Ovary (tissue), 9 donors: Measurements from ENCODE around the gene C1orf21. TPM values are rescaled to one million over a fixed set of nuclear protein-coding genes. Genes with fewer than 3 reads are reported as not detected.

ENCODE experiments used
- DNase-seq, 5 donors: peaks; one replicate each; pipeline ENCODE4 v3.0.0-alpha.2; 2019 to 2020
- H3K27ac ChIP-seq, 2 donors: fragments of 200-600 bp; one replicate each; pipeline versions ENCODE4 v1.5.1 to v1.8.0; 2019 to 2022
- H3K27me3 ChIP-seq: fragments of 200-600 bp; one replicate; pipeline ENCODE4 v1.8.0; 2022
- H3K36me3 ChIP-seq: fragments of 200-600 bp; sonication (generic); one replicate; pipeline ENCODE4 v1.5.1; 2019
- H3K4me1 ChIP-seq: one replicate; pipeline ENCODE4 v1.8.1; 2013; ENCODE audit warnings: mild to moderate bottlenecking, moderate library complexity; ENCODE audit not compliant: insufficient read depth
- H3K4me3 ChIP-seq: fragments of 200-600 bp; sonication (generic); one replicate; pipeline ENCODE4 v1.5.1; 2017
- H3K9me3 ChIP-seq, 2 donors: fragments of 200-600 bp in 1 of 2; sonication (generic) in 1 of 2; one replicate each; pipeline versions ENCODE4 v1.5.1 to v1.8.1; 2013 to 2019; ENCODE audit warnings: mild to moderate bottlenecking in 1 of 2, moderate library complexity in 1 of 2
- CTCF ChIP-seq, 3 donors: fragments of 450-650 bp in 2 of 3; fragments of 200-600 bp in 1 of 3; IDR thresholded peaks; one replicate each; pipeline versions ENCODE4 v1.5.1 to v1.8.0; 2016 to 2022; ENCODE audit warnings: antibody characterized with exemption in 3 of 3, mild to moderate bottlenecking in 1 of 3
- EP300 ChIP-seq: sonication (generic); formaldehyde crosslinking; IDR thresholded peaks from one replicate; pipeline ENCODE4 v1.6.1; 2017; ENCODE audit warnings: antibody characterized with exemption
- POLR2A ChIP-seq: fragments of 450-650 bp; IDR thresholded peaks from one replicate; pipeline ENCODE4 v1.6.1; 2017; ENCODE audit warnings: antibody characterized with exemption, mild to moderate bottlenecking, moderate library complexity
- WGBS, 3 donors: extraction: QIAGEN DNeasy Blood & Tissue Kit in 1 of 3; methylation state at CpG; one replicate each; pipeline versions ENCODE4 v1.1.5 to v1.1.7; 2013 to 2017; 5-methylcytosine and 5-hydroxymethylcytosine counted together
- intact Hi-C, 4 donors: fragments of 100-400 bp; cut with DNase I; formaldehyde crosslinking; loops; one replicate each; pipeline versions ENCODE4 v1.11.0 to v1.15.1; 2022 to 2023
- polyA plus RNA-seq, 2 donors: library from polyadenylated mRNA; stranded (reverse); fragments of 200-250 nt in 1 of 2; fragments of 350-450 nt in 1 of 2; fragmentation: Illumina TruSeq in 1 of 2; extraction: RNeasy Lipid Tissue Mini Kit (QIAGEN cat#74804) in 1 of 2; gene quantifications; one replicate each; pipeline ENCODE4 v1.2.3, GENCODE V29; 2013 to 2014
- total RNA-seq, 7 donors: library from RNA; depleted of rRNA in 2 of 7; stranded (reverse); fragments of >200 nt in 2 of 7; fragmentation: NEBNext Ultra II Directional in 3 of 7; extraction: Animal tissue kit (Norgen Biotek cat#: 25700) in 3 of 7; gene quantifications; one replicate each; pipeline versions ENCODE4 v1.1.0 to v1.2.4, GENCODE V29; 2016 to 2023
- donor health status: DM: no; HTN: no; CAD: no; lungs with moderate emphysema.
- donor health status: DM: no; HTN: no; CAD: no.
- donor health status: Bipolar disorder and iron deficiency.
- donor health status: DM: yes; HTN: yes; CAD: no.
- donor health status: DM: no; HTN: no; CAD: no.
- donor health status: DM: yes; HTN: yes; CAD: no.

C1orf21 gene
- total and polyA plus RNA-seq, 9 donors = 22.9 to 108 (median 59.4) TPM

DNA sequence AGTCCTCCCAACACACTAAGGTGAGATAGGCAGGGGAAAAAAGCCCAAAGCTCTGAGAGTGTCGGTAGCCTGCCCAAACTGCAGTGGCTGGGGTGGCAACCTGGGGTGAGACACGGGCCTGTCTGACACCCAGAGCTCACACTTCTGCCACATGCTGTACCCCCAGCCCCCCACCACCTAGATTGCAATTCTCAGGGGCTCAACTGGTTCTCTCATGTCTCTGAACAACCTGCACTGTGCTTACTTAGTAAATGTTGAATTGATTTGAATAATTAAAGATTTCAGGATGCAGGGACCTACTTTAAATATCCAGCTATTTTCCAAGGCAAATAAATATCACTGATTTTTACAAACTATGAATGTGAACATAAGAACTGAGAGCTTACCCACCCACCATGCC, 252.4 kb downstream of the C1orf21 start:
- TF ChIP-seq POLR2A (no peak), EP300 (no peak), CTCF (IDR thresholded peaks at IDR 0.05) (no peak)

GRCh38 chr1:184640505-184640904, 253.7 kb downstream of the C1orf21 start:
- 68 to 94% (median 88%) methylated on average over 3 of the region's 3 CpGs for WGBS, 3 donors
- Histone ChIP-seq H3K9me3 (no peaks in the 10 kb centered on the region), H3K4me3 (no peak overlapping the region), H3K36me3 (no peaks in the 10 kb centered on the region), H3K27me3 (no peaks in the 10 kb centered on the region), H3K27ac (no peak overlapping the region), H3K4me1 (no peaks in the 10 kb centered on the region)
- intact Hi-C loops = no loop called here
- TF ChIP-seq POLR2A (no peak), EP300 (no peak), CTCF (IDR thresholded peaks at IDR 0.05) (no peak)
- no peak for DNase-seq

More for the DNA sequence above, 252.4 kb downstream of the C1orf21 start:
- H3K4me1 ChIP-seq = no peaks in the 10 kb centered on the region
- no peak for DNase-seq
- intact Hi-C loops = no loop called here
- H3K27ac ChIP-seq = no peak overlapping the region
- no peaks in the 10 kb centered on the region for H3K36me3 ChIP-seq
- H3K4me3 ChIP-seq = no peak overlapping the region
- H3K9me3 ChIP-seq = no peaks in the 10 kb centered on the region
- WGBS, 3 donors = 80 to 86% (median 81%) methylated on average over 2 of the region's 2 CpGs
- no peaks in the 10 kb centered on the region for H3K27me3 ChIP-seq

- no peaks in the 10 kb centered on the region for H3K27me3 ChIP-seq
- intact Hi-C loops = no loop called here
- H3K27ac ChIP-seq = no peak overlapping the region
- no peaks in the 10 kb centered on the region for H3K4me1 ChIP-seq
- DNase-seq = no peak
- no peak for TF ChIP-seq EP300
- TF ChIP-seq POLR2A = no peak
- no peak for TF ChIP-seq CTCF (IDR thresholded peaks at IDR 0.05)
- no peak overlapping the region for H3K4me3 ChIP-seq
- WGBS, 3 donors = 60 to 72% (median 69%) methylated on average over 2 of the region's 2 CpGs
- H3K36me3 ChIP-seq = no peaks in the 10 kb centered on the region
- no peaks in the 10 kb centered on the region for H3K9me3 ChIP-seq
Measured at GRCh38 chr1:184641894-184642293, 255.1 kb downstream of the C1orf21 start.

DNA sequence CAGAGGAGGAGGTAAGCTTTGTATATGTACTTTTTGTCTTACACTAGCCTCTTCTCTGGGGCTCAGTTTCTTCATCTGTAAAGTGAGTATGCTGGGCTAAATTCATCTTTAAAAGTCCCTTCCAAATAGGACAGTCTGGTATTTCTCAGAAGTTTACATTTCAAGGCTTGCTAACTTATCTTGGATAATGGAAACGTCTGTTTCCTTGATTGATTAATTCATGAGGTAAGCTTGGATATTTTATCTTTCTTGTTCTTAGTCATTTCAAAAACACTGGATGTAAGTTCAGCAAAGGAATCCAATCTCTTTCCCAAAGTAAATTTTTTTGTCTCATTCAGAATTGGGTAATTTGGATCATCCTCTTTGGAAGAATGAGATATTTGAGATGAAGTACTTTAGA, 256.8 kb downstream of the C1orf21 start:
- no peaks in the 10 kb centered on the region for H3K27me3 ChIP-seq
- no peak for TF ChIP-seq POLR2A
- TF ChIP-seq EP300 = no peak
- TF ChIP-seq CTCF (IDR thresholded peaks at IDR 0.05) = no peak
- 7 to 14% (median 10%) methylated on average over 1 of the region's 1 CpG for WGBS, 3 donors
- H3K4me3 ChIP-seq = no peak overlapping the region
- no peaks in the 10 kb centered on the region for H3K4me1 ChIP-seq
- intact Hi-C loops = no loop called here
- no peak overlapping the region for H3K27ac ChIP-seq
- DNase-seq = no peak
- H3K9me3 ChIP-seq = no peaks in the 10 kb centered on the region
- no peaks in the 10 kb centered on the region for H3K36me3 ChIP-seq

GRCh38 chr1:184644771-184645170, 257.9 kb downstream of the C1orf21 start:
- Histone ChIP-seq H3K27ac (no peak overlapping the region), H3K4me1 (no peaks in the 10 kb centered on the region), H3K27me3 (no peaks in the 10 kb centered on the region), H3K4me3 (no peak overlapping the region), H3K9me3 (no peaks in the 10 kb centered on the region), H3K36me3 (no peaks in the 10 kb centered on the region)
- WGBS, 3 donors = 95 to 98% (median 96%) methylated on average over 11 of the region's 11 CpGs
- TF ChIP-seq CTCF (IDR thresholded peaks at IDR 0.05) (no peak), POLR2A (no peak), EP300 (no peak)
- DNase-seq = no peak
- intact Hi-C loops = no loop called here
